IPS DF 6.9 (cell line): Measurements from ENCODE around the gene CYP2W1.

Experiments used
- DNase-seq: peaks from one replicate; pipeline ENCODE4 v3.0.0-alpha.2; 2013; ENCODE audit warnings: low read depth, low spot score
- H3K27ac ChIP-seq: one replicate; pipeline ENCODE4 v1.5.1; 2013; ENCODE audit warnings: low read length, control low read depth
- H3K27me3 ChIP-seq: 2 replicates; pipeline ENCODE4 v1.6.1; 2013; ENCODE audit warnings: mild to moderate bottlenecking, low read length; ENCODE audit not compliant: control insufficient read depth, insufficient read depth
- H3K36me3 ChIP-seq: 2 replicates; pipeline ENCODE4 v1.6.1; 2013; ENCODE audit warnings: low read length; ENCODE audit not compliant: control insufficient read depth, insufficient read depth
- H3K4me1 ChIP-seq: 2 replicates; pipeline ENCODE4 v1.6.1; 2013; ENCODE audit warnings: low read length; ENCODE audit not compliant: control insufficient read depth, insufficient read depth
- H3K4me3 ChIP-seq: 2 replicates; pipeline ENCODE4 v1.5.1; 2013; ENCODE audit warnings: mild to moderate bottlenecking, low read length
- H3K9me3 ChIP-seq: 2 replicates; pipeline ENCODE4 v1.6.1; 2013; ENCODE audit warnings: low read length, inconsistent platforms; ENCODE audit not compliant: control insufficient read depth, insufficient read depth
- WGBS: extraction: QIAGEN DNeasy Blood & Tissue Kit; methylation state at CpG from one replicate; pipeline ENCODE4 v1.1.7; 2013; ENCODE audit warnings: mixed read lengths, missing lambda C conversion rate; ENCODE audit not compliant: insufficient read length, insufficient coverage; 5-methylcytosine and 5-hydroxymethylcytosine counted together

The CYP2W1 gene

GRCh38 chr7:985915-986741, 3.1 kb downstream of the CYP2W1 start:
- no peak for DNase-seq
- Histone ChIP-seq H3K4me3 (no peak overlapping the region), H3K36me3 (no peaks in the 10 kb centered on the region; the same call in 1 of the 2 replicates), H3K4me1 (no peaks in the 10 kb centered on the region; the same call in 1 of the 2 replicates), H3K27ac (no peak overlapping the region), H3K27me3 (no peaks in the 10 kb centered on the region), H3K9me3 (no peaks in the 10 kb centered on the region)
- no CpG with 5 or more reads among the region's 41 CpGs for WGBS

GRCh38 chr7:986766-987751, 4.1 kb downstream of the CYP2W1 start:
- no peaks in the 10 kb centered on the region for H3K27me3 ChIP-seq
- no peaks in the 10 kb centered on the region; the same call in 1 of the 2 replicates for H3K4me1 ChIP-seq
- H3K4me3 ChIP-seq: no peak overlapping the region
- no CpG with 5 or more reads among the region's 56 CpGs for WGBS
- H3K27ac ChIP-seq: no peak overlapping the region
- no peaks in the 10 kb centered on the region; the same call in 1 of the 2 replicates for H3K36me3 ChIP-seq
- H3K9me3 ChIP-seq: no peaks in the 10 kb centered on the region
- DNase-seq: no peak

- WGBS: no CpG with 5 or more reads among the region's 6 CpGs
- Histone ChIP-seq H3K9me3 (no peaks in the 10 kb centered on the region), H3K27me3 (no peaks in the 10 kb centered on the region), H3K4me1 (no peaks in the 10 kb centered on the region; the same call in 1 of the 2 replicates), H3K36me3 (no peaks in the 10 kb centered on the region; the same call in 1 of the 2 replicates), H3K27ac (no peak overlapping the region), H3K4me3 (no peak overlapping the region)
- DNase-seq: no peak
These were observed 4.9 kb downstream of the CYP2W1 start for GRCh38 chr7:987909-988308.

- no peaks in the 10 kb centered on the region for H3K27me3 ChIP-seq
- DNase-seq: no peak
- WGBS: no CpG with 5 or more reads among the region's 24 CpGs
- no peaks in the 10 kb centered on the region; the same call in 1 of the 2 replicates for H3K36me3 ChIP-seq
- no peak overlapping the region for H3K4me3 ChIP-seq
- no peak overlapping the region for H3K27ac ChIP-seq
- H3K9me3 ChIP-seq: no peaks in the 10 kb centered on the region
- no peaks in the 10 kb centered on the region; the same call in 1 of the 2 replicates for H3K4me1 ChIP-seq
These were observed 5.5 kb downstream of the CYP2W1 start for GRCh38 chr7:988426-988911.

- DNase-seq: no peak
- H3K4me1 ChIP-seq: no peaks in the 10 kb centered on the region; the same call in 1 of the 2 replicates
These were observed 6.1 kb downstream of the CYP2W1 start for GRCh38 chr7:988963-989529.

GRCh38 chr7:990352-990932, 7.5 kb downstream of the CYP2W1 start:
- H3K4me3 ChIP-seq: no peak overlapping the region
- WGBS: no CpG with 5 or more reads among the region's 36 CpGs
- no peaks in the 10 kb centered on the region for H3K9me3 ChIP-seq
- no peaks in the 10 kb centered on the region; the same call in 1 of the 2 replicates for H3K4me1 ChIP-seq
- H3K27me3 ChIP-seq: no peaks in the 10 kb centered on the region
- H3K27ac ChIP-seq: no peak overlapping the region
- no peak for DNase-seq
- H3K36me3 ChIP-seq: no peaks in the 10 kb centered on the region; the same call in 1 of the 2 replicates

More at GRCh38 chr7:988963-989529, 6.1 kb downstream of the CYP2W1 start:
- Histone ChIP-seq H3K27ac (no peak overlapping the region), H3K4me3 (no peak overlapping the region), H3K27me3 (no peaks in the 10 kb centered on the region), H3K36me3 (no peaks in the 10 kb centered on the region; the same call in 1 of the 2 replicates), H3K9me3 (no peaks in the 10 kb centered on the region)
- WGBS: no CpG with 5 or more reads among the region's 15 CpGs

GRCh38 chr7:990933-991728, 8.2 kb downstream of the CYP2W1 start:
- Histone ChIP-seq H3K4me3 (no peak overlapping the region), H3K27ac (no peak overlapping the region), H3K4me1 (no peaks in the 10 kb centered on the region; the same call in 1 of the 2 replicates), H3K27me3 (no peaks in the 10 kb centered on the region), H3K36me3 (no peaks in the 10 kb centered on the region; the same call in 1 of the 2 replicates), H3K9me3 (no peaks in the 10 kb centered on the region)
- no peak for DNase-seq
- WGBS: no CpG with 5 or more reads among the region's 35 CpGs

GRCh38 chr7:991729-992656, 9.0 kb downstream of the CYP2W1 start:
- Histone ChIP-seq H3K9me3 (no peaks in the 10 kb centered on the region), H3K27ac (no peak overlapping the region), H3K4me3 (no peak overlapping the region), H3K36me3 (no peaks in the 10 kb centered on the region; the same call in 1 of the 2 replicates), H3K4me1 (no peaks in the 10 kb centered on the region; the same call in 1 of the 2 replicates), H3K27me3 (no peaks in the 10 kb centered on the region)
- WGBS: no CpG with 5 or more reads among the region's 34 CpGs
- no peak for DNase-seq
